Fibroblast of pulmonary artery (primary cell): ENCODE data around the gene NCEH1.

ENCODE experiments used
- DNase-seq: peaks from one replicate; pipeline ENCODE4 v3.0.0-alpha.2; 2010; ENCODE audit warnings: low read depth
- H3K4me3 ChIP-seq: replicated peaks from 2 replicates; pipeline ENCODE4 v1.5.1; 2011; ENCODE audit warnings: low read depth, mild to moderate bottlenecking, control low read depth, low read length, moderate library complexity
- CTCF ChIP-seq: IDR thresholded peaks from 2 replicates; pipeline ENCODE4 v1.5.1; 2011; ENCODE audit warnings: mild to moderate bottlenecking, control low read depth, low read length, inconsistent platforms; ENCODE audit errors: missing control alignments

NCEH1 gene

GRCh38 chr3:172581757-172582166 is 129.1 kb downstream of the NCEH1 start:
- no peak for TF ChIP-seq CTCF
- H3K4me3 ChIP-seq: no peak overlapping the region
- no peak for DNase-seq

- no peak for DNase-seq
- H3K4me3 ChIP-seq: no peak overlapping the region
- TF ChIP-seq CTCF: no peak
Measured at GRCh38 chr3:172580680-172581401, 130.0 kb downstream of the NCEH1 start.
